Measurements from ENCODE around the gene PAGE1. TPM values are rescaled to one million over a fixed set of nuclear protein-coding genes. Genes with fewer than 3 reads are reported as not detected.
"Not testable (repeated sequence)": the region's sequence is repeated elsewhere in the genome, so short reads cannot be mapped to it uniquely, and the experiment has no call there.

The PAGE1 gene, protein sequence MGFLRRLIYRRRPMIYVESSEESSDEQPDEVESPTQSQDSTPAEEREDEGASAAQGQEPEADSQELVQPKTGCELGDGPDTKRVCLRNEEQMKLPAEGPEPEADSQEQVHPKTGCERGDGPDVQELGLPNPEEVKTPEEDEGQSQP
- total RNA-seq (10 to 100 TPM; 11.9 to 28.5 TPM), polyA plus RNA-seq (ENCODE audit: insufficient read depth, low read depth, low replicate concordance) (17.4 TPM)
- long read RNA-seq, donor 1, partial matches to known transcripts = 0 of 2 reads
- long read RNA-seq, donor 1, other reads (novel, unspliced or antisense) = 0 of 2 reads
- long read RNA-seq, donor 2, partial matches to known transcripts = 0 of 2 reads
- long read RNA-seq, donor 2, other reads (novel, unspliced or antisense) = 0 of 2 reads

DNA sequence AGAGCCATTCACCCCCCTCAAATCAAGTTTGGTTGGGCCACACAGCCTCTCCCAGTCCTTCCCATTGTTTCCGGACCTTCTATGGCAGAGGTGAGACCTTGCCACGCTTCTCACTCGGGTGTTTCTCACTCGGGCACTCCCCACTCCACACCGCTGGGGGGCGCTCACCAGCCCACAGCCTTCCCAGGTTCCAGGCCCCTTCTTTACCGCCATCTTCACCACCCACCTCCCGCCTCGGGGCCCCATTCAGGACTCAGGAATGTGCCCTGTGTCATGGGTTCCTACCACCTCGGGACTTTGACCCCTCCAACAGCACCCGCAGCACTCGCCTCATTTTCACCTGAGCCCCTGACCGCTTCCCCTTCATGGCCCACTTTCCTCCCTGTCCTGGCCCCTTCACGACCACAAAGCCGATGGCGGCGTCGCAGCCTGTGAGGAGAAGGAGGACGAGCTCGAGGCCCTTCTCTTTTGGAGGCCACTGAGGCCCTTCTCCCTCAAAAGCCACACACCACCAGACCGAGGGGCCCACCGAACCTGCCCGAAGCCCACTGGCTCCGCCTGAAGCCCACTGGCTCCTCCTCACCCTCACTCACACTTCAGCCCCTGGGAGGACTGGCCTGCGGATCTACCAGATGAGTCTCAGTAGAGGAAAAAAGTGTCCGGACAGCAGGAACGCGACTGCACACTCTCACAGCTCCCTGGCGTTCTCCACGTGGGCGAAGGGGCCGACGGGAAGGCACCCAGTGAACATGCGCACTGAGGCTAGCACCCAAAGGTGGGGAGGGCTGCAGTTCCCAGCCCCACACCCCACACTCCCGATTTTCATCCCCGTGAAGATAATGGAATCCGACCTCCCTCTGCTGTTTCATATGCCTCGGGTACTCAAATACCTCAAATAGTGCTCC is at the start of gene PAGE1:
Gene PAGE1, minus strand, starts transcription at position 709 of the 905 bp plus-strand sequence. CDS start 1,214 bp downstream, outside the sequence.
- intact Hi-C loops (cut with DNase I; ENCODE audit: low total_unique reads) = no loop called here

GRCh38 chrX:49741501-49741900 is 45.7 kb upstream of the PAGE1 start:
- H3K27ac ChIP-seq; H3K9me3 ChIP-seq; H3K4me1 ChIP-seq; intact Hi-C loops (cut with DNase I; ENCODE audit: low total_unique reads); H3K27me3 ChIP-seq; H3K36me3 ChIP-seq (ENCODE audit: low read depth, missing control alignments); H3K4me3 ChIP-seq; DNase-seq: not testable (repeated sequence)
- WGBS, 2 donors = 100% methylated on average over 1 of the region's 1 CpG

More for the DNA sequence above, at the start of gene PAGE1:
- WGBS, 2 donors = 52 to 75% methylated on average over 11 to 26 of the region's 38 CpGs
- TF ChIP-seq POLR2A (IDR thresholded peaks at IDR 0.05) = no peak
- TF ChIP-seq, protein P1, sequence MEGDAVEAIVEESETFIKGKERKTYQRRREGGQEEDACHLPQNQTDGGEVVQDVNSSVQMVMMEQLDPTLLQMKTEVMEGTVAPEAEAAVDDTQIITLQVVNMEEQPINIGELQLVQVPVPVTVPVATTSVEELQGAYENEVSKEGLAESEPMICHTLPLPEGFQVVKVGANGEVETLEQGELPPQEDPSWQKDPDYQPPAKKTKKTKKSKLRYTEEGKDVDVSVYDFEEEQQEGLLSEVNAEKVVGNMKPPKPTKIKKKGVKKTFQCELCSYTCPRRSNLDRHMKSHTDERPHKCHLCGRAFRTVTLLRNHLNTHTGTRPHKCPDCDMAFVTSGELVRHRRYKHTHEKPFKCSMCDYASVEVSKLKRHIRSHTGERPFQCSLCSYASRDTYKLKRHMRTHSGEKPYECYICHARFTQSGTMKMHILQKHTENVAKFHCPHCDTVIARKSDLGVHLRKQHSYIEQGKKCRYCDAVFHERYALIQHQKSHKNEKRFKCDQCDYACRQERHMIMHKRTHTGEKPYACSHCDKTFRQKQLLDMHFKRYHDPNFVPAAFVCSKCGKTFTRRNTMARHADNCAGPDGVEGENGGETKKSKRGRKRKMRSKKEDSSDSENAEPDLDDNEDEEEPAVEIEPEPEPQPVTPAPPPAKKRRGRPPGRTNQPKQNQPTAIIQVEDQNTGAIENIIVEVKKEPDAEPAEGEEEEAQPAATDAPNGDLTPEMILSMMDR (IDR thresholded peaks at IDR 0.05) = no peak
- Histone ChIP-seq H3K27me3 (no peaks in the 10 kb centered on the region), H3K36me3 (ENCODE audit: low read depth, missing control alignments) (no peaks in the 10 kb centered on the region), H3K27ac (no peak within 1 kb of the TSS), H3K9me3 (no peaks in the 10 kb centered on the region), H3K4me1 (no peaks in the 10 kb centered on the region), H3K4me3 (peak within 1 kb of the TSS in 1 of 2 donors; percentile 29)
- peak; percentile 21 for DNase-seq

GRCh38 chrX:49727847-49728246 is 32.1 kb upstream of the PAGE1 start:
- Histone ChIP-seq H3K4me3 (no peak overlapping the region), H3K4me1 (no peaks in the 10 kb centered on the region), H3K27ac (no peak overlapping the region), H3K9me3 (no peaks in the 10 kb centered on the region), H3K27me3 (no peaks in the 10 kb centered on the region), H3K36me3 (ENCODE audit: low read depth, missing control alignments) (no peaks in the 10 kb centered on the region)
- intact Hi-C loops (cut with DNase I; ENCODE audit: low total_unique reads) = no loop called here
- DNase-seq = no peak
- TF ChIP-seq POLR2A (IDR thresholded peaks at IDR 0.05) = no peak
- TF ChIP-seq, protein P1 (IDR thresholded peaks at IDR 0.05) = no peak
- WGBS, 2 donors = 95 to 100% methylated on average over 3 to 9 of the region's 9 CpGs

- Histone ChIP-seq H3K9me3 (no peaks in the 10 kb centered on the region), H3K27ac (no peak overlapping the region), H3K36me3 (ENCODE audit: low read depth, missing control alignments) (no peaks in the 10 kb centered on the region), H3K4me1 (no peaks in the 10 kb centered on the region), H3K4me3 (no peak overlapping the region), H3K27me3 (no peaks in the 10 kb centered on the region)
- 96% methylated on average over 4 of the region's 5 CpGs; no CpG with 5 or more reads in 1 of the 2 donors for WGBS, 2 donors
- intact Hi-C loops (cut with DNase I; ENCODE audit: low total_unique reads) = no loop called here
- TF ChIP-seq, protein P1 (IDR thresholded peaks at IDR 0.05) = no peak
- TF ChIP-seq POLR2A (IDR thresholded peaks at IDR 0.05) = no peak
- no peak for DNase-seq
These were observed 31.2 kb upstream of the PAGE1 start for GRCh38 chrX:49726966-49727365.

Measured in testis (tissue), 5 donors.